Measurements from ENCODE around the gene RABGEF1.

DNA sequence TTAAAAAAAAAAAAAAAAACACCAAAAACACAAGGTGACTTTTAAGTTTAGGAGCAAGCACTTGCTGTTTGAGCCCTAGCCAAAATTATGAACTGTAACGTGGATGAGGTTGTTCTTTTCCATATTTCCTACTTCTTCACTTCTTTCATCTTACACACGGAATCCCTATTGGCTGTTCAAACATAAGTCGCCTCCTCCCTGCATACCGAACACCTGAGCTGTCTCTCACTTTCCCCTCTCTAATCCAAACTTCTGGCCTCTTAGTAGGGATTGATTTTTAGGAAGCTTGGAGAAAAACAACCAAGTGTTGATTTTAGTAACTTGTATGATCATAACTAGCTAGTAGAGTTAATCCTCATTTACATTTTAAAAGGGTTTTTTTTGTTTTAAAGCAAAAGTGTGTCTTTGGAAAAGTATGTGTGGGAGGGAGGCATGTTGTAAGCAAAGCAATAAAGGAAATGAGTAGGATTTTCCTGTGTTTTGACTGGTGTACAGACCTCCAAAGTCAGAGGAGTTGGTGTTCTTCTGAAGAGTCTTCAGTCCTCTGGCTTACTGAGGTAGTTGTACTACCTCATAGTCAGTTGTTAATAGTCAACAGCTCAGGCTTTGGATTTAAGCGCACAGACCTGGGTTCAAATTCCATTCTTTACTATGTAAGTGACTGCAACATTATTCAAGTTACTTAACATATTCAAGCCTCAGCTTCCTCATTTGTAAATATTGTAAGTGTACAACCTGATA is 39.3 kb downstream of the RABGEF1 start:
- no peak for TF ChIP-seq YY1 (IDR thresholded peaks at IDR 0.05; ENCODE audit: insufficient read depth, insufficient read length)
- no peak for TF ChIP-seq ZNF274 (IDR thresholded peaks at IDR 0.05; ENCODE audit: low read depth, low read length)
